Esophagus squamous epithelium (tissue), 5 donors: ENCODE measurements around the gene CRYL1. TPM values are rescaled to one million over a fixed set of nuclear protein-coding genes. Genes with fewer than 3 reads are reported as not detected.
A peak's percentile ranks its signal among the peaks of the same experiment; 100 is the strongest.

Experiments
- DNase-seq: peaks from one replicate; lab custom pipeline; 2025; lab: John Stamatoyannopoulos, UW
- H3K27ac ChIP-seq, 4 donors: fragments of 200-600 bp; sonication (generic); one replicate each; pipeline ENCODE4 v1.5.1; 2016 to 2019; ENCODE audit warnings: mild to moderate bottlenecking in 1 of 4
- H3K27me3 ChIP-seq, 4 donors: fragments of 200-600 bp; sonication (generic); 1 replicate in 3 of 4; 2 replicates in 1 of 4; pipeline versions ENCODE4 v1.5.1 to v1.6.0; 2017 to 2021; ENCODE audit warnings: antibody characterized with exemption in 1 of 4
- H3K36me3 ChIP-seq, 3 donors: fragments of 200-600 bp; sonication (generic); one replicate each; pipeline ENCODE4 v1.5.1; 2016 to 2019
- H3K4me1 ChIP-seq, 3 donors: fragments of 200-600 bp; sonication (generic); one replicate each; pipeline ENCODE4 v1.5.1; 2017 to 2019
- H3K4me3 ChIP-seq, 4 donors: fragments of 200-600 bp; sonication (generic); 1 replicate in 3 of 4; 2 replicates in 1 of 4; pipeline ENCODE4 v1.5.1; 2016 to 2019; ENCODE audit warnings: mild to moderate bottlenecking in 2 of 4, moderate library complexity in 1 of 4
- H3K9me3 ChIP-seq, 3 donors: fragments of 200-600 bp; sonication (generic); one replicate each; pipeline ENCODE4 v1.5.1; 2016 to 2019
- CTCF ChIP-seq, 6 experiments: fragments of 450-650 bp in 4 of 6; fragments of 200-600 bp in 2 of 6; sonication (generic) in 2 of 6; IDR thresholded peaks; one replicate each; pipeline ENCODE4 v1.5.1; 2016 to 2019; ENCODE audit warnings: antibody characterized with exemption in 6 of 6, mild to moderate bottlenecking in 4 of 6, moderate library complexity in 4 of 6
- POLR2A ChIP-seq, 4 donors: fragments of 450-650 bp; IDR thresholded peaks; one replicate each; pipeline ENCODE4 v1.6.1; 2017; ENCODE audit warnings: antibody characterized with exemption in 4 of 4, mild to moderate bottlenecking in 4 of 4, moderate library complexity in 3 of 4
- WGBS, 2 donors: methylation state at CpG; one replicate each; pipeline ENCODE4 v1.1.5; 2018; 5-methylcytosine and 5-hydroxymethylcytosine counted together
- intact Hi-C: fragments of 100-400 bp; cut with DNase I; formaldehyde crosslinking; loops from one replicate; pipeline ENCODE4 v1.15.0; 2022
- total RNA-seq, 4 donors: library from RNA; depleted of rRNA; stranded (reverse); fragments of >200 nt; gene quantifications; one replicate each; pipeline ENCODE4 v1.1.0, GENCODE V29; 2016
- donor health status: DM: yes; HTN: yes; CAD: no.

The CRYL1 gene
- total RNA-seq, 4 donors from 2014 or later = 12.5 to 41.2 (median 24.4) TPM

- Histone ChIP-seq H3K4me1 (peaks cover 0 to 39% (median 17%) of the 10 kb centered on the region in 3 donors), H3K27ac (peak overlapping the region in 2 of 4 donors; percentile 13 to 48), H3K27me3 (no peaks in the 10 kb centered on the region), H3K9me3 (peaks cover 0 to 6% (median 0%) of the 10 kb centered on the region in 3 donors), H3K36me3 (no peaks in the 10 kb centered on the region), H3K4me3 (no peak overlapping the region)
- no peak for TF ChIP-seq POLR2A (IDR thresholded peaks at IDR 0.05)
- TF ChIP-seq CTCF (IDR thresholded peaks at IDR 0.05) = no peak
- intact Hi-C loops = no loop called here
- WGBS, 2 donors = 75 to 88% methylated on average over 8 to 13 of the region's 26 CpGs
- DNase-seq = no peak
These were observed 135.0 kb downstream of the CRYL1 start for GRCh38 chr13:20390526-20391175.

- 84 to 91% methylated on average over 12 of the region's 13 CpGs for WGBS, 2 donors
- H3K27ac ChIP-seq = peak overlapping the region in 1 of 4 donors; percentile 9
- H3K4me3 ChIP-seq = no peak overlapping the region
- H3K4me1 ChIP-seq = peaks cover 0 to 39% (median 17%) of the 10 kb centered on the region in 3 donors
- H3K36me3 ChIP-seq = no peaks in the 10 kb centered on the region
- peaks cover 0 to 6% (median 0%) of the 10 kb centered on the region in 3 donors for H3K9me3 ChIP-seq
- intact Hi-C loops = no loop called here
- TF ChIP-seq POLR2A (IDR thresholded peaks at IDR 0.05) (no peak), CTCF (IDR thresholded peaks at IDR 0.05) (no peak)
- H3K27me3 ChIP-seq = no peaks in the 10 kb centered on the region
- DNase-seq = no peak
These were observed 135.7 kb downstream of the CRYL1 start for GRCh38 chr13:20389696-20390525.

- Histone ChIP-seq H3K9me3 (peaks cover 0 to 6% (median 0%) of the 10 kb centered on the region in 3 donors), H3K27ac (peak overlapping the region; percentile 85 to 87 (median 86))
- DNase-seq = no peak
These were observed 137.5 kb downstream of the CRYL1 start for GRCh38 chr13:20388184-20388583.

GRCh38 chr13:20387441-20387971 lies 138.2 kb downstream of the CRYL1 start:
- Histone ChIP-seq H3K4me1 (peaks cover 0 to 39% (median 17%) of the 10 kb centered on the region in 3 donors), H3K27ac (peak overlapping the region; percentile 85 to 87 (median 86)), H3K4me3 (no peak overlapping the region), H3K36me3 (no peaks in the 10 kb centered on the region), H3K27me3 (no peaks in the 10 kb centered on the region), H3K9me3 (peaks cover 0 to 6% (median 0%) of the 10 kb centered on the region in 3 donors)
- 23 to 43% methylated on average over 8 of the region's 8 CpGs for WGBS, 2 donors
- no peak for DNase-seq
- TF ChIP-seq CTCF (IDR thresholded peaks at IDR 0.05) (no peak), POLR2A (IDR thresholded peaks at IDR 0.05) (no peak)
- intact Hi-C loops = no loop called here

More at GRCh38 chr13:20388184-20388583, 137.5 kb downstream of the CRYL1 start:
- Histone ChIP-seq H3K36me3 (no peaks in the 10 kb centered on the region), H3K4me3 (no peak overlapping the region), H3K27me3 (no peaks in the 10 kb centered on the region), H3K4me1 (peaks cover 0 to 39% (median 17%) of the 10 kb centered on the region in 3 donors)
- TF ChIP-seq CTCF (IDR thresholded peaks at IDR 0.05) = no peak
- TF ChIP-seq POLR2A (IDR thresholded peaks at IDR 0.05) = no peak
- intact Hi-C loops = no loop called here
- 75 to 88% methylated on average over 2 of the region's 2 CpGs for WGBS, 2 donors
